22Rv1 (cell line): Measurements from ENCODE around the gene F10.

Experiments
- CTCF ChIP-seq: fragments of 450-650 bp; IDR thresholded peaks from 2 replicates; pipeline ENCODE4 v1.5.1; 2017; ENCODE audit warnings: mild to moderate bottlenecking
- ZFX ChIP-seq: fragments of 450-650 bp; IDR thresholded peaks from 2 replicates; pipeline ENCODE4 v1.6.1; 2017; ENCODE audit warnings: antibody characterized with exemption, borderline replicate concordance

DNA sequence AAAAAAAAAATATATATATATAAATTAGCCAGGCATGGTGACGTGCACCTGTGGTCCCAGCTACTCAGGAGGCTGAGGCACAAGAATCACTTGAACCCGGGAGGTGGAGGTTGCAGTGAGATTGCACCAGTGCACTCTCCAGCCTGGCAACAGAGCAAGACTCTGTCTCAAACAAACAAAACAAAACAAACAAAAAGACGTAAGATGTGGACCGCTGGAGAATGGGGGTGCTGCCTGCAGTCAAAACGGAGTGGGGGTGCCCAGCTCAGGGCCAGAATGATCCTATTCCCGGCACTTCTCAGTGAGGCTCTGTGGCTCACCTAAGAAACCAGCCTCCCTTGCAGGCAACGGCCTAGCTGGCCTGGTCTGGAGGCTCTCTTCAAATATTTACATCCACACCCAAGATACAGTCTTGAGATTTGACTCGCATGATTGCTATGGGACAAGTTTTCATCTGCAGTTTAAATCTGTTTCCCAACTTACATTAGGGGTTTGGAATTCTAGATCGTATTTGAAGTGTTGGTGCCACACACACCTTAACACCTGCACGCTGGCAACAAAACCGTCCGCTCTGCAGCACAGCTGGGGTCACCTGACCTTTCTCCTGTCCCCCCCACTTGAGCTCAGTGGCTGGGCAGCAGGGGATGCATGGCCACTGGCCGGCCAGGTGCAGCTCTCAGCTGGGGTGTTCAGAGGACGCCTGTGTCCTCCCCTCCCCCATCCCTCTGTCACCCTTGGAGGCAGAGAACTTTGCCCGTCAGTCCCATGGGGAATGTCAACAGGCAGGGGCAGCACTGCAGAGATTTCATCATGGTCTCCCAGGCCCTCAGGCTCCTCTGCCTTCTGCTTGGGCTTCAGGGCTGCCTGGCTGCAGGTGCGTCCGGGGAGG lies 17.3 kb upstream of the F10 start, which contains the start of gene F7:
- no peak for TF ChIP-seq CTCF
- TF ChIP-seq ZFX = no peak
